ENCODE results near the gene ITGB8.

ITGB8 gene

GRCh38 chr7:20310963-20311742 lies 19.5 kb upstream of the ITGB8 start:
- Histone ChIP-seq H3K9me3 (ENCODE audit: control insufficient read depth, low read length) (no peaks in the 10 kb centered on the region), H3K4me3 (ENCODE audit: low read depth, low read length) (no peak overlapping the region), H2AFZ (no peak overlapping the region), H3K4me1 (no peaks in the 10 kb centered on the region), H3K27ac (no peak overlapping the region), H3K36me3 (ENCODE audit: control insufficient read depth, insufficient read depth, low read length) (no peaks in the 10 kb centered on the region), H3K27me3 (ENCODE audit: control insufficient read depth, insufficient read depth, low read length) (no peaks in the 10 kb centered on the region), H3K9ac (no peak overlapping the region), H3K79me2 (no peaks in the 10 kb centered on the region), H3K4me2 (ENCODE audit: low read length) (no peak overlapping the region)
- peak; percentile 14 for TF ChIP-seq CTCF (IDR thresholded peaks at IDR 0.05)

- Histone ChIP-seq H3K9me3 (ENCODE audit: control insufficient read depth, low read length) (no peaks in the 10 kb centered on the region), H3K36me3 (ENCODE audit: control insufficient read depth, insufficient read depth, low read length) (no peaks in the 10 kb centered on the region), H3K27ac (no peak overlapping the region), H3K9ac (no peak overlapping the region), H3K4me1 (no peaks in the 10 kb centered on the region), H3K4me2 (ENCODE audit: low read length) (no peak overlapping the region), H2AFZ (no peak overlapping the region), H3K27me3 (ENCODE audit: control insufficient read depth, insufficient read depth, low read length) (no peaks in the 10 kb centered on the region), H3K79me2 (no peaks in the 10 kb centered on the region), H3K4me3 (ENCODE audit: low read depth, low read length) (no peak overlapping the region)
- no peak for TF ChIP-seq CTCF (IDR thresholded peaks at IDR 0.05)
Observed at GRCh38 chr7:20311743-20312042, 19.0 kb upstream of the ITGB8 start.

GRCh38 chr7:20312562-20312961 lies 18.1 kb upstream of the ITGB8 start:
- no peaks in the 10 kb centered on the region for H3K27me3 ChIP-seq (ENCODE audit: control insufficient read depth, insufficient read depth, low read length)
- H3K9ac ChIP-seq = no peak overlapping the region
- no peaks in the 10 kb centered on the region for H3K4me1 ChIP-seq
- no peaks in the 10 kb centered on the region for H3K36me3 ChIP-seq (ENCODE audit: control insufficient read depth, insufficient read depth, low read length)
- no peaks in the 10 kb centered on the region for H3K9me3 ChIP-seq (ENCODE audit: control insufficient read depth, low read length)
- no peak overlapping the region for H2AFZ ChIP-seq
- no peak overlapping the region for H3K27ac ChIP-seq
- H3K4me3 ChIP-seq (ENCODE audit: low read depth, low read length) = no peak overlapping the region
- no peaks in the 10 kb centered on the region for H3K79me2 ChIP-seq
- H3K4me2 ChIP-seq (ENCODE audit: low read length) = no peak overlapping the region
- no peak for TF ChIP-seq CTCF (IDR thresholded peaks at IDR 0.05)

- Histone ChIP-seq H3K36me3 (ENCODE audit: control insufficient read depth, insufficient read depth, low read length) (no peaks in the 10 kb centered on the region), H3K9me3 (ENCODE audit: control insufficient read depth, low read length) (no peaks in the 10 kb centered on the region), H3K27me3 (ENCODE audit: control insufficient read depth, insufficient read depth, low read length) (no peaks in the 10 kb centered on the region), H2AFZ (no peak overlapping the region), H3K9ac (no peak overlapping the region), H3K79me2 (no peaks in the 10 kb centered on the region), H3K4me2 (ENCODE audit: low read length) (no peak overlapping the region), H3K27ac (no peak overlapping the region), H3K4me1 (no peaks in the 10 kb centered on the region), H3K4me3 (ENCODE audit: low read depth, low read length) (no peak overlapping the region)
- no peak for TF ChIP-seq CTCF (IDR thresholded peaks at IDR 0.05)
Observed at GRCh38 chr7:20313626-20314025, 17.1 kb upstream of the ITGB8 start.

- Histone ChIP-seq H3K9ac (no peak overlapping the region), H3K4me3 (ENCODE audit: low read depth, low read length) (no peak overlapping the region), H2AFZ (no peak overlapping the region), H3K4me1 (no peaks in the 10 kb centered on the region), H3K79me2 (no peaks in the 10 kb centered on the region), H3K36me3 (ENCODE audit: control insufficient read depth, insufficient read depth, low read length) (no peaks in the 10 kb centered on the region), H3K9me3 (ENCODE audit: control insufficient read depth, low read length) (no peaks in the 10 kb centered on the region), H3K4me2 (ENCODE audit: low read length) (no peak overlapping the region), H3K27me3 (ENCODE audit: control insufficient read depth, insufficient read depth, low read length) (no peaks in the 10 kb centered on the region), H3K27ac (no peak overlapping the region)
- no peak for TF ChIP-seq CTCF (IDR thresholded peaks at IDR 0.05)
Observed at GRCh38 chr7:20314198-20314597, 16.5 kb upstream of the ITGB8 start.

All from parathyroid adenoma (tissue), 2 donors.